ENCODE data around the gene PRELID1.

DNA sequence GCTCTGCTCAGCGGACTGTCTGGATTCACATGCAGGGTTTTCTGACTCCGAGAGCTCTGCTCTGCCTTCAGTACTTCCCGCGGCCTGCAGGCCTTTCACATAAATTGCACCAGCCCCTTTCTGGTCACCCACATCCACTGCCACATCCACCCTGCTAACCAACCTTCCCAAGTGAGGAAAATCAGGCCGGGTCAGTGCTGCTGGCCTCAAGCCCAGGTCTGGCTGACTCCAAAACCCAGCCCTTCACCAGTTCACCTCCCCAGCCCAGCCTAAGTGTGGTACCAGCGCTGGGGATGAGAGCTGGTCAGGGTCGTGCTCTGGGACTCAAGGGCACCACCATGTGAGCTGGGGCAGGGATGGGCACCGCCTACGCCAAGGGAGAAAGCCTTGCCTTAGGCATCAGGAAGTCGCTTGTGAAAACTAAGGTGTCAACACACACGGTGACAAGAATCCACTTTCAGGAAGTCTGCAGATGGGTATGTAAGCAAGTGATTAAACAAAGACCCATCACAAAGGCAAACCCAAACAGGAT, 35.6 kb downstream of the PRELID1 start:
- TF ChIP-seq JUN (IDR thresholded peaks at IDR 0.05) (no peak), POLR2A (IDR thresholded peaks at IDR 0.05; ENCODE audit: low read length) (no peak), POLR2AphosphoS2 (conservative IDR thresholded peaks at IDR 0.05; ENCODE audit: low read length) (no peak), SMC3 (IDR thresholded peaks at IDR 0.05) (no peak), RFX5 (IDR thresholded peaks at IDR 0.05) (no peak), HDAC2 (IDR thresholded peaks at IDR 0.05) (no peak), CHD4 (IDR thresholded peaks at IDR 0.05; ENCODE audit: borderline replicate concordance) (no peak)
- TF ChIP-seq, protein P1, sequence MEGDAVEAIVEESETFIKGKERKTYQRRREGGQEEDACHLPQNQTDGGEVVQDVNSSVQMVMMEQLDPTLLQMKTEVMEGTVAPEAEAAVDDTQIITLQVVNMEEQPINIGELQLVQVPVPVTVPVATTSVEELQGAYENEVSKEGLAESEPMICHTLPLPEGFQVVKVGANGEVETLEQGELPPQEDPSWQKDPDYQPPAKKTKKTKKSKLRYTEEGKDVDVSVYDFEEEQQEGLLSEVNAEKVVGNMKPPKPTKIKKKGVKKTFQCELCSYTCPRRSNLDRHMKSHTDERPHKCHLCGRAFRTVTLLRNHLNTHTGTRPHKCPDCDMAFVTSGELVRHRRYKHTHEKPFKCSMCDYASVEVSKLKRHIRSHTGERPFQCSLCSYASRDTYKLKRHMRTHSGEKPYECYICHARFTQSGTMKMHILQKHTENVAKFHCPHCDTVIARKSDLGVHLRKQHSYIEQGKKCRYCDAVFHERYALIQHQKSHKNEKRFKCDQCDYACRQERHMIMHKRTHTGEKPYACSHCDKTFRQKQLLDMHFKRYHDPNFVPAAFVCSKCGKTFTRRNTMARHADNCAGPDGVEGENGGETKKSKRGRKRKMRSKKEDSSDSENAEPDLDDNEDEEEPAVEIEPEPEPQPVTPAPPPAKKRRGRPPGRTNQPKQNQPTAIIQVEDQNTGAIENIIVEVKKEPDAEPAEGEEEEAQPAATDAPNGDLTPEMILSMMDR (IDR thresholded peaks at IDR 0.05), result no peak
- TF ChIP-seq, protein P2, sequence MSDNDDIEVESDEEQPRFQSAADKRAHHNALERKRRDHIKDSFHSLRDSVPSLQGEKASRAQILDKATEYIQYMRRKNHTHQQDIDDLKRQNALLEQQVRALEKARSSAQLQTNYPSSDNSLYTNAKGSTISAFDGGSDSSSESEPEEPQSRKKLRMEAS (IDR thresholded peaks at IDR 0.05), result no peak
- TF ChIP-seq, protein P3, sequence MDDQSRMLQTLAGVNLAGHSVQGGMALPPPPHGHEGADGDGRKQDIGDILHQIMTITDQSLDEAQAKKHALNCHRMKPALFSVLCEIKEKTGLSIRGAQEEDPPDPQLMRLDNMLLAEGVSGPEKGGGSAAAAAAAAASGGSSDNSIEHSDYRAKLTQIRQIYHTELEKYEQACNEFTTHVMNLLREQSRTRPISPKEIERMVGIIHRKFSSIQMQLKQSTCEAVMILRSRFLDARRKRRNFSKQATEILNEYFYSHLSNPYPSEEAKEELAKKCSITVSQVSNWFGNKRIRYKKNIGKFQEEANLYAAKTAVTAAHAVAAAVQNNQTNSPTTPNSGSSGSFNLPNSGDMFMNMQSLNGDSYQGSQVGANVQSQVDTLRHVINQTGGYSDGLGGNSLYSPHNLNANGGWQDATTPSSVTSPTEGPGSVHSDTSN (IDR thresholded peaks at IDR 0.05), result no peak

Data from A549 (cell line).